ENCODE results near the gene COBL. TPM values are rescaled to one million over a fixed set of nuclear protein-coding genes. Genes with fewer than 3 reads are reported as not detected.

The COBL gene
- total RNA-seq, 1 experiment from 2014 or later, result 8.6 TPM

DNA sequence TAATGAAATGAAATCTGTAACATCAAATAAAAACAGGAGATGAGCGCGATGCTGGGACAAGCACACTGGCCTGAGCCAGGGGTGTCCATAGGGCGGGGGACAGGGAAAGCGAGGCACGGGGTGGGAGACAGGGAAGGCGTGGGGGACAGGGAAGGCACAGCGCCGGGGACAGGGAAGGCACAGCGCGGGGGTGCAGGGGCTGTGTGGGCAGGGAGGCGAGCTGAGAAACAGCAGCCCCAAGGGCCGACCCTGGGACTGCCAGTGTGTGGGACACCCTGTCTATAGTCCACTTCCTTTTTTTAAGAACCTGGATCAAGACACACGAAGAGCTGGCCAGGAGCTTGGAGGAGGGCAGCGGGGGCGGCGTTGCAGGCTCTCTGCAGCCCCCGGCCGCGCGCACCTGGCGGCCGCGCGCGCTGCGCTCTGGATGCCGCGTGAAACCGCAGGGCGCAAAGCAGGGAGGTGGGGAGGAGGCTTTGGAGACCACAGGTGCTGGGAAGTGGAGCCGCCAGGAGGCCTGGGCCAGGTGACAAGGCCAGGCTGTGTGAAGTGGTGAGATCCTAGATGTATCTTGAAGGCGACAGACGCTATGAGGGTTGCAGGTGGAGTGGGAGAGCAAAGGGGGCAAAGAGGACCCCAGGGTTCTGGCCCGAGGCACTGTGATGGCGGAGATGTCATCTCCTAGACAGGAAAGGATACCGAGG, 157.7 kb downstream of the COBL start:
- DNase-seq (ENCODE audit: low read depth, low spot score), result no peak
- in situ Hi-C loops (cut with HindIII; ENCODE audit: low pct_unique_long_range_greater_than_20kb, low sequenced_read_pairs), result no loop called here

DNA sequence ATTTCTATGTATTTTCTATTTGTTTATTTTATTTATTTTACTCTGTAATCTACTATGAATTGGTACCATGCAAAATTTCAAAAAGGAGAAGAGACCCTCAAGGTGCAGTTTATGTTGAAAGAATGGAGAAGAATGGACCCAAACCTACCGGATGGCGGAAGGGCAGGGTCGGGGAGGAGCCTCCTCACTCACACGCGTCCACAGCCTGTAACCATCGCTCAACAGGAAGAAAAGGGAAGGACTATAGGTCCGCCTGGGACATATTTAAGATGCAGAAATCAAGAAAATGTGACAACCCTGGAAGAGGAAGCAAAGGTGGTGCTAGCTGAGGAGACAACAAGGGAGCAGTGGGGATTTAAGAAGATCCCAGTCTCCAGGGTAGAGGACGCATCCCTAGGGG, 158.4 kb downstream of the COBL start:
- in situ Hi-C loops (cut with HindIII; ENCODE audit: low pct_unique_long_range_greater_than_20kb, low sequenced_read_pairs), result no loop called here
- no peak for DNase-seq (ENCODE audit: low read depth, low spot score)

DNA sequence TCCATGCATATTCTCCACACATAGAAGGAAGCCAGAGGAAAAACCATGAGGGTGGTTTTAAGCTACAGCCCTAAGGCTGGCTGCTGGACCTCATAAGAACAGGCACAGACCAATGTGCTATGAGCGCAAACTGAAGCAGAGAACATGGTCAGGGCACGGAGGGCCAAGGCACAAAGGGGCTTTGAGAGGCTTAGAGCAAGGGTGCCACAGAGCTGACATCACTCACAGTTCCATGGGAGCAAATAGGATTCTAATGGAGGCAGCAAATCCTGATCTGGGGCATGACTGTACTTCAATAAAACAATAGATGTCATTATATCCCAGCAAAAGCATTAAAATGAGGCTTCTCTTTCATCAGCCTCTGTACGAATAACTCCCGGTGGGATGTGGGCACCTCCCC, 162.4 kb downstream of the COBL start:
- in situ Hi-C loops (cut with HindIII; ENCODE audit: low pct_unique_long_range_greater_than_20kb, low sequenced_read_pairs), result no loop called here
- DNase-seq (ENCODE audit: low read depth, low spot score), result peak; percentile 63

DNA sequence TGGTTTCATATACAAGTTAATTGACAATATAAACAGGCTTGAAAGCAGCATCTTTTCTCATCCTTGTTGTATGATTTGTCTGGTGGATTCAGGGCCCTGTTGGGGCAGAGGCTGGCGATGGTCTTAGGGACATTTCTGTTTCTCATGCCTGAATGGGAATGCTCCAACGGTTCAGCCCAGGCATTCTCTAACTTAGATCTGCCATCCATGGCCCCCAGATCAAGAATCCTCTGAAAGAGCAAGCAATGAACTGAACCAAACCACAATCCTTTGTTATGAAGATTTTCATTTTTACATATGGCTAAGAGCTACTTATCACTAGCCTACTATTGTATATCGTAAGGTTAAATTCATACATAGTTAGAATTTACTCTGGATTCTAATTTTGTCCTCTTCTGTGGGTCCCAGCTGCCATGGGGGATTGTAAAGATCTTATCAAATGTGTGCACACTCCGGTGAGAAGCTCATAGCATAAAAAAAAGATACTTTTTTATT, 163.9 kb downstream of the COBL start:
- in situ Hi-C loops (cut with HindIII; ENCODE audit: low pct_unique_long_range_greater_than_20kb, low sequenced_read_pairs), result no loop called here

DNA sequence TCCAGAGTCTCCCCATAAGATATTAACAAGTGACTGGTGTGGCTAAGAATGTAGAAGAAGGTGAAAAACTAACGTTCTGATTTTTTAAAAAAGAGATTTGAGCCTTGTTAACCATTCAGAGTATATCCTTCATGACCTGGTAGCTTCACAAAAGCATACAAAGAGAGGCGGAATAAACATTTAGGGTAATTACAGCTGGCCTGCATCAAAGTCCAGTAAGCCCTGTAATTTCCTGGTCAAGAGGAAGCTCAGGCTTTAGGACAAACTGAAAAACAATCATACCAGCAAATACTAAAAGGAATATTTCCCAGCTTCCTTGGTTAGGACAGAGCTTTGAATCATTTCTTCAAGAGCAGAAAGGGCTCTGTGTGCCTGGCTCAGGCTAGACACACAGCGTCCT, 165.2 kb downstream of the COBL start:
- in situ Hi-C loops (cut with HindIII; ENCODE audit: low pct_unique_long_range_greater_than_20kb, low sequenced_read_pairs), result no loop called here
- DNase-seq (ENCODE audit: low read depth, low spot score), result no peak

More for the DNA sequence above, 163.9 kb downstream of the COBL start:
- no peak for DNase-seq (ENCODE audit: low read depth, low spot score)

DNA sequence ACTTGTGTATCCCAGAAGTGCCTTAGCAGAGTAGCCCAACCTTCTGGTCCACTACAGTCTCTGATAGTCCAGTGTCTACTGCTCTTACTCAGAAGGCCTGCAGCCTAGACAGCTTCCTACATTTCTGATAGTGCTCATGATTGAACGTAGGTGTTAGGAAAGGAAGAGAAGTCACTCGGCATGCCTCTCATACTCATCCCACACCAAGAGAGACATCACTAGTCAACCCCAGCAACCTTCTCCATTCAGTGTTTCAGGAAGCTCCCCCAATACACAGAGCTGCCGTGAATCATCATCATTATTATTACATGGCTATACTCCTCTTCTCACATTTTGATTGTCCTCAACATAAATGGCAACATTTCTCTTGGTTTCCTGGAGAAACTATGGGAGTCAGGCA, 166.4 kb downstream of the COBL start:
- DNase-seq (ENCODE audit: low read depth, low spot score), result no peak
- in situ Hi-C loops (cut with HindIII; ENCODE audit: low pct_unique_long_range_greater_than_20kb, low sequenced_read_pairs), result no loop called here

DNA sequence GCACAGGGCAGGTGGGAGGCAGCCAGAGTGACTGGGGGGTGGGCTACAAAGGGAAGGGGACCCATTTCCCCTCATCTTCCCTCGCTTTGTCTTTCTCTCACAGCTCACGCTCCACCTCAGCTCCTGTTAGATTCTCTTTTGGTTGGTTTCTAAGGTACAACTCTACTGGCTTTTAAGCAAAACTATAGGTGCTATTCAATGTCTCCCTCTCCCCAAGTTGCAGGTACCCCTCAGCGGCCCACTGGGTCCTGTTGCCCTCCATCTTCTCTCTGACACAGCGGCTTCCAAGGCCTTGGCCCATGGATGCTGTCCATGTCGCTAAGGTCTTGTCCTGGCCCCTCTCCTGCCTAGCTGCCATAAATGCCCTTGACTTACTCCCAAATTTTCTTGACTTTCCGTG, 168.4 kb downstream of the COBL start:
- in situ Hi-C loops (cut with HindIII; ENCODE audit: low pct_unique_long_range_greater_than_20kb, low sequenced_read_pairs), result no loop called here
- no peak for DNase-seq (ENCODE audit: low read depth, low spot score)

DNA sequence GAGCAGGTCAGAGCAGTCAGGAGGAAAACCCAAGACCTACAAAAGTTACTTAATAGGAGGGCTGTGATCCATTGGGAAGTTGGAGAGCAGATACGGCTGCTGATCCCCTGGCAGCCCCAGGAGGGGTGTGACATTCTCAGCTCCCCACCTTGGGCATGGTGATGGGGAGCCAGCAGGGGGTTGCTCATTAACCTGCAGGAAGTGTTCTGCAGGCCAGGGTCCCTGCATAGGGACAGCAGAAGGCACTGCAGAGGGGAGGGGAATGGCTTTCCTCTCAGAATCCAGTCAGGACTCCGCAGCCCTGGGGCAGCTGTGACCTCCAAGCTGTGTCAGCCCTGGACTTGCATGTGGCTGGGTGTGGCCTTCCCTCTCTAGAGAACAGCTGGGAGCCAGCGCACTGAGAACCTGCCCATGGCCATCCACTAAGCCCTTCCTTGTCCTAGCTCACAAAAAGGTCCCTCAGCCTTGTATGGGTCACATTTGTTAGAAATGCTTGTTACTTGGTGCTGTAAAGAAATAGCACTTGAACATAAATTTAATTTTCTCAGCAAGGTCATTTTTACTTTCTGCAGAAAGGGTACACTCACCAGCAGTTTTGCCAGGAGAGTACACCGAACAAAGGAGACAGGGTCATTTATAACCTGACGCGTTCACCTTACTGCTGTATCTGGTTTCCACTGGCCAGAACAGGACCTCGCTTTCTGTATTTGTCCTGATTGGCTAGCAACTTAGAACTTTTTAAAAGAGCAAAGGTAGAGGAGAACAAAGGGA, 169.6 kb downstream of the COBL start:
- no peak for DNase-seq (ENCODE audit: low read depth, low spot score)
- in situ Hi-C loops (cut with HindIII; ENCODE audit: low pct_unique_long_range_greater_than_20kb, low sequenced_read_pairs), result no loop called here

DNA sequence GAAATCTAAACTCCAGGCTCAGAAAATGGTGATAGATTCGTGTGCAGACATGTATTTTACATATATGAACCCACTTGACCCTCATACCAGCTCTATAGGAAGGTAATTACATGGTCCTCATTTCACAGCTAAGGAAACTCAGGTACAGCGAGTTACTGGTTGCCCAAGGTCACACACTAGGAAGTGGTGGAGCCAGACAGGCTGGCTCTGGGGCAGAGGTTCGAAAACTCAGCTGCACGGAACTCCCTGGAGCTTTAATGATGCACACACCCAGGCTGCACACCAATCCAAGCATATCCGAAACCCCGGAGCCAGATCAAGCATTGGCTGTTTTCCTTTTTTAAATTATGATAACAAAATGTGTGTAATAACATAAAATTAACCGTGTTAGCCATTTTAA, 172.4 kb downstream of the COBL start:
- DNase-seq (ENCODE audit: low read depth, low spot score), result no peak
- in situ Hi-C loops (cut with HindIII; ENCODE audit: low pct_unique_long_range_greater_than_20kb, low sequenced_read_pairs), result no loop called here

DNA sequence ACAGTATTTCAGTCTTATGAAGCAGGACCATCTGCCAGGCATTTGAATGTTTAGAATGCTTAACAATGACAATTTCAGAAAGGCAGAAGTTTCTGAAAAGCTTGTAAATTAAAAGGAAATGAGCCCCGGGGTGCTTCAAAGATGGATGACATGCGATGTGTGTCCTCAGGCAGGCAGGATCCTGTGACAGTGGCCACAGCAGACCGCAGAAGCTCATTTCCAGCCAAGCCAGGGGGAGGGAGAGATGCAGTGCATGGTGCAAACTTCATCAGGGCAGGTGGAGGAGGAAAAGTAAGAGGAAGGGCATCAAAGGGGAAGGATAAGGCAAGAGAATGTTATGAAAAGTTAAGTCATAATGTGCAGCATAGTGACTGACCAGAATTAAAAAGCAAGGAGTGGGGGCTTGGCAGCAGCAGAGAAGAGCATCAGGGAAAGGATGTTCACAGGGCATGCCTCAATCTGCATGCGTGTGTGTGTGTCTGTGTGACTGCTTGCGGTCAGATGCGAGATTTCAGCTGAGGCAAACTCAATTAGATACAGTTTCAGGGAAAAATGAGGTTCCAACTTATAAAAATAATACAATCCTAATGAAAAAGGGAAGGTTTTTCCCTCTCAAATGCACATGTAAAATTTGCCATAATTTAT, 173.7 kb downstream of the COBL start:
- in situ Hi-C loops (cut with HindIII; ENCODE audit: low pct_unique_long_range_greater_than_20kb, low sequenced_read_pairs), result no loop called here

DNA sequence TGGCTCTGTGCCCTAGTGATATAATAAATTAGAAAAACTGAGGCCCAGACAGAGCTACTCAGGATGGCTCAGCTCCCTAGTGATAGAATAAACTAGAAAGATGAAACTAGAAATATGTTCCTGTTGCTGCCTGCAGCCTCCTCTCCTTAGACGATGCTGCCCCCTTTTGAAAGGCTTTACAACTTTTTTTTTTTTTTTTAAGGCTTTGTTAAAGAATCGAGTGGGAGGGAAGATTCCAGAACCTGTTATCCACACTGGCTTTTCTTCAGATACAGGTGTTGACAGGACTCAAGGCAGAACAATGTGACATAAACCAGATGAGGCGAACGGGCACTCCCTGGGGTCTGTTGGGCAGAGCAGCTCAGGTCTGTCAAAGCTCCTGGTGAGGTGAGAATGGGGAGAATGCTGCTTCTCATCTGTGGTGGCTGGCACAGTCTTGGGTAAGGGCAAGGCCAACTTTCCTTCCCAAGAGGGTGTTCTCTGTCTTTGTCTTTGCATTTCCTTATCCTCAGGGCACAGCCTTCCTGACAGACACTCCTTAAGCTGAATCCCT, 175.1 kb downstream of the COBL start:
- peak; percentile 61 for DNase-seq (ENCODE audit: low read depth, low spot score)
- in situ Hi-C loops (cut with HindIII; ENCODE audit: low pct_unique_long_range_greater_than_20kb, low sequenced_read_pairs), result no loop called here

More for the DNA sequence above, 173.7 kb downstream of the COBL start:
- DNase-seq (ENCODE audit: low read depth, low spot score), result no peak

DNA sequence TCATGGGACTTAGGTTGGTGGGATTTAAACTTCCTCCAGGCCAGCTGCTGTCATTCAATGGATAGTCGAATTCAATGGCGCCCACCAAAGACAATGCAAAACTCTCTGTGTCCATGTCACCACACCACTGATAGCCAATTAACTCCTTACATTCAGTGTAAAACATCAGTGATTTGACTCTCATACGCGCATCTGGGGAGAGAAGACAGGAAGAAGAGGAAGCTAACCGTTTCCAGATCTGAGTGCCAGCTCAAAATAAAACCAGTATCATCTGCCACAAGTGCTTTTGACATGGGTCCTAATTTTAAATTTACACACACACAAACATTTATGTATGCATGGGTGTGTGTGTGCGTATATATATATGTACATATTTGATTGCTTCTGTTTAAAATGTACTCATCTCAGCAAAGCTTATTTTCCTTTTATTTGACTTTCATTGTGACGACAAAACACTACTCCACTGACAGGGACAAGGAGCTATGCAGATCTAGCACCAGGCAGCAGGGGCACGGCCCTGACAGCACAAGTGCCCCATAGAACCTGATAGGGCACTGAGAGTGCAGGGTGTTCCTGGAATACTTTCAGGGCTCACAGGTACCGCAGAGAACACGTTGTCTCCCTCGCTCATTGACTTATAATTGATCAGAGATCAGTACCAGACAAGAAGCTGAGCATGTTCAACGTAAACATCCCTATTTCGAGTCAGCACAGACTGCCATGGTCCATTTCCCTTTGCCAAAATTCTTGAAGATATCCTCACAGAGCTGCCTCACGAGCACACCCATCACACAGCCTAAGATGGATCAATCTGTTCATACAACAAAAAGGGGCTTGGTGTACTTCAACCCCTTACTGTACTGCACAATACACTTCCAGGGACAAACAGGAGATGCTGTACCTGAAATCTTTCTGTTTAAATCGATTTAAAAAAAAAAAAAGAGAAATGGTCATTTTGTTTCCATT, 176.1 kb downstream of the COBL start:
- DNase-seq (ENCODE audit: low read depth, low spot score), result no peak
- in situ Hi-C loops (cut with HindIII; ENCODE audit: low pct_unique_long_range_greater_than_20kb, low sequenced_read_pairs), result no loop called here

DNA sequence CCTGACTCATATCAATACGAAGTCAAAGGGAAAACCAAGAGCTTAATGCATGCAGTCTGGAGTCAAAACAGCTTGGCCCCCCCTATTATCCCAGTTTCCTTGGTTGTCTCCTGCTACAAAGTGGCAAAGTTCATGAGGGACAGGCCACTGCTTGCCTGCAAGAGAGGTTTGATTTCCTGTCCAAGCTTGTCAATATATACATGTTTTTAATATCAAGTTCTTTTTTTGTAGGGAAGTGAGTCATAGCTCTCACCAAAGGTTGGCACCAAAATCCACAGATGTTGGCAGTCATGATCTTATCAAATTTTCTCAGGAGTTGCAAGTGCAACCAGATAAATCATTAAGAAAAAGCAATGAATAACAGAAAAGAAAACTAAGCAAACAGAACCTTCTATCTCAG, 176.8 kb downstream of the COBL start:
- in situ Hi-C loops (cut with HindIII; ENCODE audit: low pct_unique_long_range_greater_than_20kb, low sequenced_read_pairs), result no loop called here
- no peak for DNase-seq (ENCODE audit: low read depth, low spot score)

DNA sequence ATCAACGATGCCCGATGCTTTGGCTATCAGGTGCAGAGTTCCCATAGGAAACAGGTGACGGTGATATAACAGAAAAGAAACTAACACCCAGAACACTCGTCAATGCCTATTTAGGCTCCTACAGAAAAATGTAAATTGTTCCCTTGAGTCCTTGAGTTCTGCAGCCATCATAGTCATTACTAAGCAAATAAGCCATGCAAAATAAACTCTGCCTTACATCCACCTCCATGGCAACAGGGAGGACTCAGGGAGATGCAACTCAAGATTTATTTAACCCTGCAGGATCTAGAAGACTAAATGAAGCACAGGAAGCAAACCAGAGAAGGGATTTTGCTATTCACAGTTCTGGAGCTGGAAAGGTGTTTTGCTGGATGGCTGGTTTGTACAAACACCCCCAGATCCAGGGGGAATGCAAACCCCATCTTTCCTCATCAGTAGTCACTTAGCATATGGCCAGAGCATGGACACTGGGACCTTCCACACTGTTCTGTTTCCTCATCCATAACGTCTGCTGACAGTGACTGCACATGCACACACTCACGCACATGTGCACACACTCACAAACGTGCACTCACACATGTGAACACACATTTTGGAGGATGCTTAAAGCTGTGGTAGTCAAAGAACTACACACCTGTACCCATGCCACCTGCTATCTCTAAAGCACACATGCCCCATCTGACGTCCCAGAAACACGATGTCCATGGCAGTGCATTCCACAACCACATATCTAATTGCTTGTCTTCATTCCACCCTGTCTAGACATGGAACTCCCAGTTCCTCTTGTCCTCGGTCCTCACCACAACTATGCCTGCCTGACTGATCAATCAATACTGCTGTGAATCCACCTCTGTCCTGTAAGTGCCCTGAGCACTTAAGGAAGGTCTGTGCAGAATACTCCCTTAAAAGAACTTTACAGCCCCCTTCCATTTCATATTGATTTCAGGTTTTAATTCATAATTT, 178.2 kb downstream of the COBL start:
- no peak for DNase-seq (ENCODE audit: low read depth, low spot score)
- in situ Hi-C loops (cut with HindIII; ENCODE audit: low pct_unique_long_range_greater_than_20kb, low sequenced_read_pairs), result no loop called here

DNA sequence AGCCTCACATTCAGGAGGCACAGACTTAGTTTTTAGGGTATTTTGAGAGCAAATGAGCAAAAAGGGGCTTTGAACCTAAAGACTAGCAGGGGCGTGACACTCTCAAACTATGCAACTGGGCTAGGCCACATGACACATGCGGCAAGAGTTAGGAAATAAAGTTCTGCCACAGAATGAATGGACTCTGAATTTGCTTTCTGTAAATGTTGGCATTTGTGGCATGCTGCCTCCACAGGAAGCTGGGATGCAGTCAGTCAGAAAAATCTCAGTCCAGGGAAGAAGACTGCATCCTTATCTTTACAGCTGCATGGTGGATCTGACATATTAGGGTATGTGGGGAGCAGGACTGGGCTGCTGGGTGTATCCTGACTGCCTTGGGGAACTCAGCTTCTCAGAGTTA, 181.0 kb downstream of the COBL start:
- DNase-seq (ENCODE audit: low read depth, low spot score), result no peak
- in situ Hi-C loops (cut with HindIII; ENCODE audit: low pct_unique_long_range_greater_than_20kb, low sequenced_read_pairs), result no loop called here

DNA sequence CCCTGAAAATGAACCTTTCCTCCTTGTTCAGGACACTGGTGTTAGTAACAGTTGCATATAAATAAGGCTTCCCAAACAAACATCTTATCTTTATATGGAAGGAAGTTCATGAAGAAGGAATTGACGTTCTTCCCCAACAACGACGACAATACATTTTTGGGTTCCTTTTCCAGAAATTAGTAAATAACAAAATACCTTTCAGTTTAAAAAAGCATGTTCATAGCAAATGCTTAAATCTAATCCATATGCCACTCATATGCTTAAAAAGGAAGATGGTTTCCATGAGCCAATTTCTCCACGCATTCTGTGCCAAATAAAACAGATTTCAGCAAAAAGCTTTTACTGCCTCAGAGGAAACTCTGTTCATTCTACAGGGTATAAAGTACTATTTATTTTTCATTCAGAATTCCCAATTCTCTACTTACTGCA, 182.6 kb downstream of the COBL start:
- no peak for DNase-seq (ENCODE audit: low read depth, low spot score)
- in situ Hi-C loops (cut with HindIII; ENCODE audit: low pct_unique_long_range_greater_than_20kb, low sequenced_read_pairs), result no loop called here

Data from SK-MEL-5 (cell line).